Epidermal melanocyte (primary cell): Measurements from ENCODE around the gene B4GALNT3.
"Not testable (repeated sequence)": the region's sequence is repeated elsewhere in the genome, so short reads cannot be mapped to it uniquely, and the experiment has no call there.

Experiments used
- DNase-seq: peaks from one replicate; pipeline ENCODE4 v3.0.0; 2011; ENCODE audit warnings: low spot score; ENCODE audit not compliant: insufficient read length

The B4GALNT3 gene

DNA sequence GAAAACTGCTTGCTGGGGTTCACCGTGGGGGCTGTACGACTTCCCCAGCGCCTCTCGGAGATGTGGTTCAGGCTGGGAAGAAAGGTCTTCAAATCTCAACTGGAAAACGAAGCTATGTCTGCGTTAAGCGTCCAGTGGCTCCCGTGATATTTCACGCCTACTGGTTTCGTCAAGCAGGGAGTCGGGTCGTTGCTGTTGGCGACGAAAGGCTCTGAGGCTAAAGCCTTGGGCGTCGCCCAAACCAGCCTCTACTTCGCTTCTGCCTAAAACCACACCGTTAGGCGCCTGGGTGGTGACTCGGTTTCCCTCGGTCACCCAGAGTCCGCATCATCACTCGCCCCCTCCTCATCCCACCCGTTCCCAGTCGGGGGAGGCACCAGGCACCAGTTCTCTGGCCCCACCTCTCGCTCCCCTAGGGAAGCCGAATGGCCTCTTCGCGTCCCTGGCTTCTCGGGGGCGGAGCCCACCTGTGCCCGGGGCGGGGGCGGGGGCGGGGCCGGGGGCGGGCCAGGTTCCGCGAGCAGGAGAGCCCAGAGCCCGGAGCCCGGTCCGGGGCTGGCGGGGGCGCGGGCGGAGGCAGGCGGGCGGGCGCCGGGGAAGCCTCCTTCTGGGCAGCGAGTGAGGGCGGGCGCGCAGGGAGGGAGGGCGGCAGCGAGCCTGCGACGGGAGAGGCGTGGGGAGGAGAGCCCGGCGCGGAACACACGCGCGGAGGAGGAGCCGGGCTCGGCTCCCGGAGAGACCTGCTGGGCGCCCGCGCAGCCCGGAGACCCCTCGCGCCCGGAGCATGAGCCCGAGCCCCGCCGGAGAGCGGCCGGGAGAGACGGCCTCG lies at the start of gene B4GALNT3:
Gene B4GALNT3 (plus strand): TSS at position 510 of the 829 bp plus-strand sequence. CDS start 438 bp downstream, outside the sequence.
- DNase-seq: no peak

DNA sequence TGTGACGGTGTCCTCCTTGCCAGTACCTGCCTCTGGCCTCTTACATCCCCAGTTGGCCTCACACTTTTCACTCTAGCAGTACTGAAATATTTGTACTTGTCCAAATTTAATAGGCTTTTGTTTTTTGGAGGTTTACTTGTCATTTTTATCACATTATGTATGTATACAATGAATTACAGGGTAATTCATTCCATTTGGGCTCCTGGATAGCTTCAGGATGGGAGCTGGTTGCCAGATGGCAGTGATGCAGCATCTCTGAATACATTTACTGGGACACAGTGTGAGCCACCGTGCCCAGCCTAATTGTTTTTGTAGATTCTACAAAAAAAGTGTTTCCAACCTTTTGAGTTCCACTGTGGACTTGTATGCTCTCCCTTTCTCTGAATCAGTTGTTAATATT lies 44.9 kb upstream of the B4GALNT3 start:
- DNase-seq: no peak

DNA sequence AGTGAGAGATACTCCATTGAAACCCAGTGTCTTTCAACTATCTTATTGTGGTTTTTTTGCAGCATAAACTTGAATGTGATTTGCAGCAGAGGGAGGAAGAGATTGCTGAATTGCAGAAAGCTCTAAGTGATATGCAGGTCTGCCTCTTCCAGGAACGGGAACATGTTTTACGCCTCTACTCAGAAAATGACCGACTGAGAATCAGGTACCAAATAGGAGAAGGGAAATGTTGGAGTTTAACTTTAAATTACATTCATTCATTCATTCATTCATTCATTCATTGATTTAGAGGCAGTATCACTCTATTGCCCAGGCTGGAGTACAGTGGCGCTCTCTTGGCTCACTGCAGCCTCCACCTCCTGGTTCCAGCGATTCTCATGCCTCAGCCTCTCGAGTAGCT lies 41.3 kb upstream of the B4GALNT3 start:
- DNase-seq: no peak

DNA sequence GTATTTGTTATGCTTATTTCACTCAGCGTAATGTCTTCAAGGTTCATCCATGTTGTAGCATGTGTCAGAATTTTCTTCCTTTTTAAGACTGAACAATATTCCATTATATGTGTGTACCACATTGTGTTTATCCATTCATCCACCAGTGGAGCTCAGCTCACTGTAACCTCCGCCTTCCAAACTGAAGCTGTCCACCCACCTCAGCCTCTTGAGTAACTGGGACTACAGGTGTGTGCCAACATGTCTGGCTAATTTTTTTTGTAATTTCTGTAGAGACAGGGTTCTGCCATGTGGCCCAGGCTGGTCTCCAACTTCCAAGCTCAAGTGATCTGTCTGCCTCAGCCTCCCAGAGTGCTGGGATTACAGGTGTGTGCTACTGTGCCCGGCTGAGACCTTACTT lies 37.2 kb upstream of the B4GALNT3 start:
- no peak for DNase-seq

DNA sequence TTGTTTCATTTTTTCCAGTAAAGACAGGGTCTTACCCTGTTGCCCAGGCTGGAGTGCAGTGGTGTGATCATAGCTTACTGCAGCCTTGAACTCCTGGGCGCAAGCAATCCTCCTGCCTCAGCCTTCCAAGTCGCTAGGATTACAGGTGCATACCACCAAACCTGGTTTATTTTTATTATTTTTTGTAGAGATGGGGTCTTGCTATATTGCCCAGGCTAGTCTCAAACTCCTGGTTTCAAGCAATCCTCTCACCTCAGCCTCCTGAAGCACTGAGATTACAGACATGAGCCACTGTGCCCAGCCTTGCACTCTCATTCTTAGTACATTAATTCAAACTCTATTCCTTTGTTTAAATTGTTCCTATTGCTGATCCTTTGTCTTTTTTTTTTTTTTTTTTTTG lies 24.0 kb upstream of the B4GALNT3 start:
- DNase-seq: not testable (repeated sequence)

DNA sequence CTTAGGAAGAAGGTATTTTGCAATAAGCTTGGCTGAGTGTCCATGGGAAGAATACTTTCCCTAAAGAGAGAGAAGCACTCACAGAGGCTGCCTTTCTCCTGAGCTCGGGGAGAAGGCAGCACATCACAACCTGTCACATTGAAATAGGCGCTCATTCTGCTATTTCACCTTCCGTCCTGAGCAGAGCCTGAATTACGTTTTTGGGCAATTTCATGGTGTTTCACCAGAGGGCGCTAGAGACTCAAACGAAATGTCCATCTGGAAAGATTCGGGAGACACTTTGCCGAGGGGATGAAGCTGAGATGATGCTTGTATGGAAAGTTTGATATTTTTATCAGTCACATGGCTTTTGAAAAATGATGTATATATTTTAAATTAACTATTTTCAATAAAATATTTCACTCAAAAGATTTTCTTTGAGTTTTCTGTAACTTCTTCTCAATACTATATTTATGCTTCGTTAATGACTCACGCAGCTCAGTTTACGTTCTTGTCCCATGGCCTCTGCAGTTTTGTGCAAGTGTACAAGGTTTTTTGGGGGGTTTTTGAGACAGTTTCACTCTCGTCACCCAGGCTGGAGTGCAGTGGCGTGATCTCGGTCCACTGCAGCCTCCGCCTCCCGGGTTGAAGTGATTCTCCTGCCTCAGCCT lies 17.4 kb upstream of the B4GALNT3 start:
- DNase-seq: peak; percentile 76

DNA sequence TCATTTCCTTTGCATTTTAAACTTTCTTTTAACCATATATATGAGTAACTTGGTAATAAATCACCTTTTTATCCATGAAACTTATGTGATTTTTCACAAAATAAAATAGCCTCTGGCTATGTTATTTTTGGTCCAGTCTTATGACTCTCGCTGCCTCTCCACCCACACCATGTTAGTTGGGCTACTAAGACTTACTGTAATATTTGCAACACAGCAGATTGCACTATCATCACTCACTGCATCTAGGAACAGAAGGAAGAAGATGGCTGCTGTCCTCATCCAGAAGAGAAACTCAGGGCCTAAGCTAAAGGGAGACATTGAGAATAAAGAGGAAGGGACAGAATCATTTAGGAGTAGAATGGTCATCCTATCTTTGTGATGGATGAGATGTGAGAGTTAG lies 12.6 kb upstream of the B4GALNT3 start:
- no peak for DNase-seq

DNA sequence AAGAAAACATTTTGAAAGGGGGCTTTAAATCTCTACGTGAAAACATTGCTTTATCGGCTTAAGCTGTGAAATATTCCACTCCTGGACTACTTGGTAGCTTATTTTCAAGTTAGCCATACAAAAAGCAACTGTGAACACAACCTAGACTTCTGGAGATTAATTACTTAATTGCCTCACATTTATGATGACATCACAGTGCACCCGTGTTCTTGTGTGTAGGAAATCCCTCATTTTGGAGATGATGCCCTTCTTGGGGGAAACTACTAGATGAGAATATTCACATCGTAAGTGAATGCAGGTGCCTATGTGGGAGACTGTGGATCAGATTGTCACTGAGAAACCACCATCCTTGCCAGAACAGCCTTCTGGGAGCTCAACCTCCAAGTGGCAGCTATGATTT lies 10.5 kb upstream of the B4GALNT3 start:
- DNase-seq: no peak

DNA sequence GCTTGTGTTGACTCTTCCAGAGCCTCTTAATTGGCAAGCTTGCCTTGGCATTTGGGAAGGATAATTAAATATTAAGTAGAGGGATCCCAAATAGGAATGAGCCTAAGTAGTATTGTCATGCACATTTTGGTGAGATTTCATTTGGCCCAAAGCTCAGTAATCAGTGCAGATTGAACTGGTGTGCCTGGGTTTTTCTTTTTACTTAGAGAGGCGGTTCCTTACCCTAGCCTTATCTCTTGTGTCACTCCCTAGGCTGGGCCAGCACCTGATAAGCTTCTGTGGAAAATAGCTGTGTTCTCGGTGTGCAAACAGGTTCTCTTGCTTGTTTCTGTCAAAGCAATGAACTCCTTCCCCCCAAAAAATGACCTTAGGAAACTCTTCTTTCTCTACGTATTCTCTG lies 9.3 kb upstream of the B4GALNT3 start:
- no peak for DNase-seq

DNA sequence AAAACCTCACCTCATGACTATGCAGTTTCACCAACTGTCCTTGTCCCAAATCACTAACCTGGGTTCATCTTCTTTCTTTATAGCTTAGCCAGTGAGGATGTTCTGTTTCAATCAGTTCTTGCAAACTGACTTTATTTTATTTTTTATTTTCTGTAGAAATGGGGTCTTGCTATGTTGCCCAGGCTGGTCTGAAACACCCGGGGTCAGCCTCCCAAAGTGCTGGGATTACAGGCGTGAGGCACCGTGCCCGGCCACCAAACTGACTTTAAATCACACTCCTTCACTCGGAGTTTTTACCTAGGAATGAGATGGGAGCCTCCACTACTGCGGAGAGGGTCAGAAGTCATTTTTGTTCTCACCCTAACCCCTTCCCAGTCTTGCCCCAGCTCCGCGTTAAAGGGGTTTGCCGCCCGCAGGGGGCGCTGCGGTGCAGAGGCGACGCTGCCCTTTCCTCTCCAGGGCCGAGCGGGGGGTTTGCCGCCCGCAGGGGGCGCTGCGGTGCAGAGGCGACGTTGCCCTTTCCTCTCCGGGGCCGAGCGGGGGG lies 7.0 kb upstream of the B4GALNT3 start:
- DNase-seq: no peak

DNA sequence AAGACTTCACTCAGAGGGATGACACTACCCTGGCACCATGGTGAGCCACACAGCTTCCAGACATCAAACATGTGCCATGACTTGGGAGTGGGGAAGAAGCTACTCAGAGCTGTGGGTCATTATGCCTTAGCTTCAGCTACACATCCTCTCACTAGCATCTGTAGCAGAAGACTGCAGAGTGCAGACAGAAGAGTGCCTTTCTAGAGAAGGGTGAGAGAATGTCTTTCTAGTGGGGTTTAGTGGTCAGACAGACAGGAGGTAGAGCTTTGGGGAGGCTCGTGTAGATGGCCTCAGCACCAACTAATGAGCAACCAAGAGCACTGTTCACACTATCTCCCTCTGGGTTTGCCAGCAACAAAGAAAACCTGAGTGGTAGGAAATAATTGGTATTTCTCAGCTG lies 4.9 kb upstream of the B4GALNT3 start:
- DNase-seq: no peak

DNA sequence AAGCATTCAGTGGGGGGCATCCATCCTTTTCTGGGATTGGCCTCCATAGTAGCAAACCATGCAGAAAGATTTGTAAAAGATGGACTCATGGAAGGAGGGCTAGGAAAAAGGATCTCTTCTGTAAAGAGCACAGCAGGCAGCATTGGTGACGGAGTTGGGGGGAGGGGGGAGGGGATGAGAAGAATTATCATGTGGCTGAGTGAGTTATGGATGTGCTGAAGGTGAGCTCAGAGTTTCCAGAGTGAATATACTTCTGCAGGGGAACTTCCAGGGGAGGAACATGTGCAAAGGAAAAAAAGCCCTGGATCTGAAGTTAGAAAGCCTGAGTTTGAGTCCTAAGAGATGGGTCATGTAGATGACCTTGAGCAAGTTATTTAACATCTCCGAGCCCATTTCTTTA lies 3.9 kb upstream of the B4GALNT3 start:
- DNase-seq: no peak

DNA sequence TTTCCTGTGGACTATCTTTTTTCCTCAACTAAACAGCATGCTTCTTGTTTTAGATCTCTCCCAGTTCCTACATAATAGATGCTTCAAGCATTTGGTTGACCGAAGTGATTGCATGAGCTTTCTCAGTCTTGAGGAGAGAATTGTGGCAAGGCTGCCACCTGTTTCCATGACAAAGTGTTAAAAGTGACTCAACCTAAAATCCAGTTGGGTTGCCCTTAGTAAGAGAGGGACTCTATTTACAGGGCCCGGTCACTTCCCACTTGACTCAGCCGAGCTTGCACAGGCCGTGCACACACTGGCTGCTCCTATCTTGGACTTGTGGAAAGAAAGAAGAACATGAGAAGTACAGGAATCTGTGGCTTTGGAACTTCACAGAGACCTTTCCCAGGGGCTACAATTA lies 2.1 kb upstream of the B4GALNT3 start:
- DNase-seq: no peak

DNA sequence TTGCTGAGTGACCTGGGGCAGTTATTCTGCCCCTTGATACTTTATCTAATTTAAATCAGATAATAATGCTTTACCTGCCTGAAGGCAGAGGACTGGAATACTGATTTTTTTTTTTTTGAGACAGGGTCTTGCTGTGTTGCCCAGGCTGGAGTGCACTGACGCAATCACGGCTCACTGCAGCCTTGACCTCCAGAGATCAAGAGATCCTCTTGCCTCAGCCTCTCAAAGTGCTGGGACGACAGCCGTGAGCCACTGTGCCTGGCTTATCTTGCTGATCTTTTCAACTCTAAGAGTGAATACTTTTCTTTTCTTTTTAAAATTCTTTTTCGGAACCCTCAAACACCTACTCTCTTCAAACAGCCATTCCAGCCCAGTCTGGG lies 699 bp upstream of the B4GALNT3 start:
- no peak for DNase-seq

DNA sequence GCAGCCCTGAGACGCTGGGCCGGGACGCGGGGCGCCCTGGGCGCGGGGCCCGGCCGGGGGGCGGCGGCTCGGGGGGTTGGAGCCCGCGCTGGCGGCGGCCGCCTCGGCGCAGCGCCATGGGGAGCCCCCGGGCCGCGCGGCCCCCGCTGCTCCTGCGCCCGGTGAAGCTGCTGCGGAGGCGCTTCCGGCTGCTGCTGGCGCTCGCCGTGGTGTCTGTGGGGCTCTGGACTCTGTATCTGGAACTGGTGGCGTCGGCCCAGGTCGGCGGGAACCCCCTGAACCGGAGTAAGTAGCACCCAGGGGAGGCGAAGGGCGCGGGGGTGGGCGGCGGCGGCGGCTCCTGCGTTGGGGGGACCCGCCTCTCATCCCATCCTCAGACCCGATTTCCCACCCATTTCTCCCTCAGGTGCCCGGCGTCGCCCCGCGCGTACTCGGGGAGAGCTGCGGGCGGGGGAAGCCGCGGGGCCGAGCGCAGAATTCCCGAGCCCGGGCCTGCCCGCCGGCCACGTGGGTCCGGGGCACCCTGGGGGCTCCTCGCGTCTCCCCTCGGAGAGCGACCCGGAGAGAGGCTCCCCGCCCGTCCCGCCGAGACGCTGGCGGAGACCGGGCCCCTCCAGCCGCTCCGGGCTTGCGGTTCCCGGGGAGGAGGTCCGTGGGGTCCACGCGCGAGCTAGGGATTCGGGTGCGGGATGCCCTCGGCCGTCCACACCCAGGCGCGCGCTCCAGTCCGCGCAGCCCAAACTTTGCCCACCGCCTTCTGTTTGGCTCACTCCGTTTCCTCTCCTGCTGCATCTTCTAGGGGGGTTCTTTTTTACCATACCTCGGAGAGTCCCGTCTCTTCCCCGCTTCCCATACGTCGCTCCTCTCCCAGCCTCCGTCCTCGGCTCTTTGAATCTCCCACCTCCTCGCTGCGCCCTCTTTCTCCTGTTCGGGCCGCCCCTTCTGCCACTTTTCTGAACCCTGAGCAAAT lies 807 bp downstream of the B4GALNT3 start:
- no peak for DNase-seq

DNA sequence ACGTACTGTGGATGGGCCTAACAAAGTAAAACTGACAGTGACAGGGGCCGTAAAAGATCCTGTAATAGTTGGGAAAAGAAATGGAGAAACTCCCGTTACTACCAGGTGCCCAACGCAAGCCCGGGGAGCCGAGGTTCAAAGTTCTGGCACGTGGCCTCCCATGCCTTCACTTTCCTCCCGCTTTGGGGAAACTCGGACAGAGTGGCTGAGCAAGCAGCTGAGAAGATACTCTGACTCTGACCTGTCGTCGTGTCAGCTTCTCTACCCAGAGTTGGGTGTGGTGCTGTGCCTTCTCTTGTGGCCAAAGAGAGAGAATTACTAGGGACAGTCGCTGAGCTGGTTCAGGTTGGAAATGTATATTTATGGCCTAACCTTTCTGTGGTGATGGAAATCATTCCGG lies 1.7 kb downstream of the B4GALNT3 start:
- no peak for DNase-seq

DNA sequence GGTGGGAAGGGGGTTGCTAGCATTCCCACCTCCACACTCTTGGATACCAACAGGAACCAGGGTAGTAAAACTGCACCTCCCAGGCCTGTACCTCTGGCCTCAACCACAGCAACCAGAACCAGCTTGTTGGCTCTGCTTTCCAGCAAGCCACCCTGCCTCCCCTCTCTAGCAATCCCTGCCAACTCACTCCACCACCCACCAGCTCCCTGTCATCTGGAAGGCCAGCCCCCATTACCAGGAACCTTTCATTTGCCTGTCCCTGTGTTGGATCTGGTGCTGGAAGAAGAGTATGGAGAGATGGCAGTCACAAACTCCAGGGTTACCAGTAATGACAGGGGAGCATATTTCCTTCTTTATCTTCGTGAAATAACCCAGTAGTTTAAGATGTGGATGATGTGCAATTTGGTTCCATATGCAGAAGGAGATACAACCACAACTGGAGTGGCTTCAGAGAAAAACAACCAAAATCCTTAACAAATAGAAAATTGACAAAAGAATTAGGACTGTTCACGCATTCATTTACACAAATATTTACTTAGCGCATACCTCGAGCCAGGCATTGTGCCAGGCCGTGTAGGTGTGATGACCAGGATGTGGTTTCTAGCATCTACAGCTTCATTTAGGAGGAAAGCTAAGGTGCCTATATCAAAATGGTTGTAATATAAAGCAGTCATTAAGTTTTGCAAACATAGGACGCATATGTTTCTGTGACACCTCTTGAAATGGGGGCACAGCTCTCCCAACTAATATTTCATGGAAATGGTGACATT lies 3.4 kb downstream of the B4GALNT3 start:
- DNase-seq: no peak

DNA sequence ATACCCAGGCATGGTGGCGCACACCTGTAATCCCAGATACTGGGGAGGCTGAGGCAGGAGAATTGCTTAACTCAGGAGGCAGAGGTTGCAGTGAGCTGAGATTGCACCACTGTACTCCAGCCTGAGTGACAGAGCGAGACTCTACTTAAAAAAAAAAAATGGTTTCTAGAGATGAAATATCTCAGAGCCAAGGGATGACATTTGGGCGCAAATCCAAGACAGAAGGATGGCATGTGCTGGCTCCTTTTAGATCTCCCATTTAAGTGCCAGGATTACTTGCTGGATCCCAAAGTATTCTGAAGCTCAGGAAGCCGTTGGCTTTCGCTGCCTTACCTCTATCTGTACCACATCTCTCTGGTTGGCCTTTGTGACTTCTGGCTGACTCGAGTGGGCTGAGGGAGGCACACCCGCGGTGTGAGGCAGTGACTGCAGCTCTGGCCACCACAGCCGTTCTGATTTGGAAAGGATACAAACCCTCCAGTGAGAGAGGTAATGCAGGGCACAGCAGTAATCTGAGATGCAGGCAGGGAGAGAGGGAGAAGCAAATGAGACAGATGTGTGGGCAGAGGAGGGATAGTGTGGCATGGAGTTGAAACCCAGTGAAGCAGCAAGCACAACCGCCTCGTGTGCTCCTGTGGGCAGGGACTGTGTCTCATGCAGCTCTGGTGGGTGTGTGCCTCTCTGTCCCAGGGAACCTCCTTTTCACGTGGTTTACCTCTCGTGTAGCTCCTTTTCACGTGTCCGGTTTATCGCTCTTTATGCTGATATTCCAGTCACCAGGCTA lies 4.9 kb downstream of the B4GALNT3 start:
- no peak for DNase-seq

DNA sequence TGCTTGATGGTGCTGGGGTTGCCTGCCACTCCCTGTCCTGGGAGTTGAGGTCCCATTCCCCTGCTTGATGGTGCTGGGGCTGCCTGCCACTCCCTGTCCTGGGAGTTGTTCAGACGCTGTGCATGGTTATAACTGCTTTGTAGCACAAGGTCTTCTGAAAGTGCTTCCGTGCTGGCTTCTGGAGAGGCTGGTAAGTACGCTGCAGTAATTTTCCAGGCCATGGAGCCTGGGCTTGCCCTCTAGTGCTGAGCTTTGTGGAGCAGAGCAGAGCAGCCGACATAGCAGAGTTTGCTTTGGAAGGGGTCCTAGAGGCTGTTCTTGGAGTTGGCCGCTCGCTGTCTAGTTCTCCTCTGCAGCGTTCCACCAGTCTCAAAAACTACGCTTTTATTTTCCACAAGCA lies 6.3 kb downstream of the B4GALNT3 start:
- DNase-seq: no peak

DNA sequence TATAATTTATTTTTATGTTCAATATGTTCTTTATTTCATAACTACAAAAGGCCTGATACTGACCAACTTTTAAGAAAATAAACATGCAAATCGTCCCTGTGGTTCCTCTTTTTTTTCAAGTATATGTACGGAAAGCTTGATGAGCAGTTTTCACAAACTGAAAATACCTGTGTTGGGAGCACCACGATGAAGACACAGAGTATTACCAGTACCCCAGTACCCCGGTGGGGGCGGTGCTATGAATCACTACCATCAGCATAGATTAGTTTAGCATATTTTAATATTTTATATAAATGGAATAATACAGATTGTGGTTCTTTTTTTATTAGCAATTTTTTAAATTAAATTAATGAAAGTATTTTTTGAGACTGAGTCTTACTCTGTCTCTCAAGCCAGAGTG lies 7.0 kb downstream of the B4GALNT3 start:
- no peak for DNase-seq
